ENCODE data around the gene KIAA0753. TPM values are rescaled to one million over a fixed set of nuclear protein-coding genes. Genes with fewer than 3 reads are reported as not detected.
"Not testable (repeated sequence)": the region's sequence is repeated elsewhere in the genome, so short reads cannot be mapped to it uniquely, and the experiment has no call there.

KIAA0753 gene
- total RNA-seq, 1 donor from 2014 or later: 15.7 TPM

DNA sequence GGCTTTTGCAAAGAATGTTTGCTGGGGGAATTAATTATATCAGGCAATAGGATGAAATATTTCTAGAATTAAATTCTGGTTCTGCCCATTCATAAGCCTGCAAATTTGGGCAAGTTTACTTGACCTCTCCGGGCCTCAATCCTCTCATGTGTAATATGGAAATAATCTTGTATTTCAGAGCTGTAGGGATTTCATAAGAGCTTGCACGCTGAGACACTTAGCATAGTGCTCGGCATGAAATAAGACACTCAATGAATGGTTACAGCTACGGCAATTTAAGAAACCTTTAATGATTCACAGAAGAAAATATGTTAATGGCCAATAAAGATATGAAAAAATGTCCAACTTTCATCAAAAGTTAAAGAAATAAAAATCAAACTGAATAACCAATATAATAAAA, 43.6 kb downstream of the KIAA0753 start:
- no peak for TF ChIP-seq CTCF (conservative IDR thresholded peaks at IDR 0.05; ENCODE audit: low read depth, low read length)
- no peak for DNase-seq (ENCODE audit: low read depth)
- H3K4me3 ChIP-seq (ENCODE audit: low read depth, low read length): no peak overlapping the region

DNA sequence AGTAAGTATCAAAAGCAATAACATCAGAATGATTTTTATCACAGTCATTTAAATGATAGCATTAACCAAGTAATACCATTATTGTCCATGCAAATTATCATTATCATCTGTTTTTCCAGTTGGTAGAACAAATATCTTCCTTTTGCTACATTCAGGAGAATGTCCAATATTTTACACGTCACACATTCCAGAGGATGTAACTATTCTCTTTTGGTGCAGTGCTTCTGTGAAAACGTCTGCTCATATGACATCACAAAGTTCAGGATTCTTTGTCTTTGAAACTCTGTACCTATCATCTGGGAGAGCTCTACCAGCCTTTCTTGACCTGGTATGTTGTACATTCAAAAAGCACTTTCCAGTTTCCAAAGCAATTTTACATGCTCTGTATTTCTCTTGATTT, 44.0 kb downstream of the KIAA0753 start:
- DNase-seq (ENCODE audit: low read depth): no peak
- H3K4me3 ChIP-seq (ENCODE audit: low read depth, low read length): no peak overlapping the region
- no peak for TF ChIP-seq CTCF (conservative IDR thresholded peaks at IDR 0.05; ENCODE audit: low read depth, low read length)

DNA sequence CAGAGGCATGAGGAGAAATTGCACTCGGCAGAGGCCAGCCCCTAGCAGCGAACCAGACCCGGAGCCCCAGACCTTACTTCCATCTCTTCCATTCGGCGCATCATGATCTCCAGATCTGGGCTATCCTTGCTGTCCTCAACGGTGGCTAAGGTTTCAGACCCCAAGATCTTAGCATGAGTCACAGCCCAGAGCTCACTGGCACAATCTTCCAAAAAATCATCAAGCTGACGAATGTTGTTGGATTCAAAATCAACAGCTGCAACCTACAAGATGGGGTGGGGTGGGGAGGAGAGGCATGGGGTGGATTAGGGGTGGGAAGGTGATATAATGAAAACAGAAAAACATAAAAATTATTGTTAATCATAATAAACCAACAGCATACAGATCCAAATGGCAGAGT, 44.4 kb downstream of the KIAA0753 start:
- DNase-seq (ENCODE audit: low read depth): no peak
- no peak for TF ChIP-seq CTCF (conservative IDR thresholded peaks at IDR 0.05; ENCODE audit: low read depth, low read length)
- H3K4me3 ChIP-seq (ENCODE audit: low read depth, low read length): no peak overlapping the region

- DNase-seq (ENCODE audit: low read depth); H3K4me3 ChIP-seq (ENCODE audit: low read depth, low read length): not testable (repeated sequence)
These were observed 47.1 kb downstream of the KIAA0753 start for GRCh38 chr17:6593371-6593770.

GRCh38 chr17:6592173-6592572, 48.3 kb downstream of the KIAA0753 start:
- TF ChIP-seq CTCF (conservative IDR thresholded peaks at IDR 0.05; ENCODE audit: low read depth, low read length): no peak
- H3K4me3 ChIP-seq (ENCODE audit: low read depth, low read length): no peak overlapping the region
- DNase-seq (ENCODE audit: low read depth): peak; percentile 86

DNA sequence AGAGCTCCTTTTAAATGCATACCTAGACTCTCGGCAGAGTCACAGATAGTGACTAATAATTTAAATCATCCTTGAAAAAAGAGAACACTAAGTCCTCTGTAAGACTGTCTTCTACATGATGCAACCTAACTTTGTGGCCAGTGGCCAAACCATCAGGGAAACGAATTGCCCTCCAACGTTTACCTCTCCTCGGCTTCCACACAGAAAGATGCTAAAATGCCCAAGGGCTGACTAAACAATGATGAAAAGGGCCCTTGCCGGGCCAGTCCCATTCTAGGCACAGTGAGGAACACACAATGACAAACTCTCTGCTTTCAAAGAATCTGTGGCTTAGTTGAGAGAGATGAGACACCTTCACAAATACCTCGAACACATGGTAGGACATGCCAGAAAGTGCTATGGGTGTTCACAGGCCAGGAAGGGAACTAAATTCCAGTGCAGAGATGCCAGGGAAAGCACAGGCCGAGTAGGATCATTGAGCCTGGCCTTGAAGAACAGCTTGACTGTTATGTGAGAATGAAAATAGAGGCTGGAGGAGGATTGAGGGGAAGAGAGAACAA, 48.8 kb downstream of the KIAA0753 start:
- no peak overlapping the region for H3K4me3 ChIP-seq (ENCODE audit: low read depth, low read length)
- no peak for TF ChIP-seq CTCF (conservative IDR thresholded peaks at IDR 0.05; ENCODE audit: low read depth, low read length)
- DNase-seq (ENCODE audit: low read depth): peak; percentile 70

DNA sequence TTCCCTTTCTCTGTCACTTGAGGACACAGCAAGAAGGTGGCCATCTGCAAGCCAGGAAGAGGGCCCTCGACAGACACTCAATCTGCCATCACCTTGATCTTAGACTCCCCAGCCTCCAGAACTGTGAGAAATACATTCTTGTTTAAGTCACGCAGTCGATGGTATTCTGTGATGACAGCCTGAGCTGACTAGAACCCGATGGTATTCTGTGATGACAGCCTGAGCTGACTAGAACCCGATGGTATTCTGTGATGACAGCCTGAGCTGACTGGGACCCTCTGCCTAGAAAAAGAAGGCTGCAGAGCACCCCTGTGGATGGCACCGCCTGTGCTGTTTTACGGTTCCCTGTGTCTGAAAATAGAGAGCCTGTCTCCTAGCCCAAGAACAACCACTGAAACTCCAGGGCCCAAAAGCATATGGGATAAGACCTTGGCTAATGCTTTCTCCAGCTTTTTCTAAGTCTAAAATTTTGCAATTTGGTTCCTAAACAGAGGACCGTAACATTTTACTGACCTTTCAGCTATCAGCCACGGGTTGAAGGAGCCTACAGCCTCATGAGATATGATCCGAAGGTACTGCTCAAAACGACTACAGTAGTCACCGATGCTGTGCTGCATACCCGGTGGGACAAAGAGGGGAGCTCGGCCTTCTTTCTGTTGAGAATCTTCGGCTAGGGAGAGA, 51.1 kb downstream of the KIAA0753 start:
- TF ChIP-seq CTCF (conservative IDR thresholded peaks at IDR 0.05; ENCODE audit: low read depth, low read length): no peak
- no peak overlapping the region for H3K4me3 ChIP-seq (ENCODE audit: low read depth, low read length)
- no peak for DNase-seq (ENCODE audit: low read depth)
